HCT116 (cell line): Measurements from ENCODE around the gene EBP. TPM values are rescaled to one million over a fixed set of nuclear protein-coding genes. Genes with fewer than 3 reads are reported as not detected.

Source experiments
- ATAC-seq: fragments of 200-7000 bp; cut with Tn5 transposase; 2 replicates; pipeline ENCODE4 v1.9.1; 2020; ENCODE audit warnings: mild to moderate bottlenecking, moderate library complexity
- BruUV-seq: library from RNA; stranded (reverse); fragments of 400-500 nt; replicated peaks from 2 replicates; lab custom pipeline; 2021; lab: Mats Ljungman, UMichigan
- CTCF ChIA-PET: fragments of 300-600 bp; sonication (Branson Sonifier 250); formaldehyde crosslinking; loops from one replicate; lab custom pipeline; 2021; ENCODE audit warnings: antibody characterized with exemption; lab: Charles Lee
- POLR2A ChIA-PET: fragments of 300-600, 350-600 bp; sonication (Branson Sonifier 250); formaldehyde crosslinking; loops from one replicate; lab custom pipeline; 2021; ENCODE audit warnings: antibody characterized with exemption; lab: Charles Lee
- RAD21 ChIA-PET, 2 experiments: fragments of 300-600 bp; sonication (Branson Sonifier 250); formaldehyde crosslinking; loops; one replicate each; lab custom pipeline; 2023; ENCODE audit warnings: low total read pairs in 2 of 2; ENCODE audit not compliant: uncharacterized antibody in 2 of 2, unreplicated experiment in 2 of 2, low non-redundant PET in 1 of 2; lab: Charles Lee
- DNase-seq: peaks from one replicate; pipeline ENCODE4 v3.0.0-alpha.2; 2010; ENCODE audit warnings: low read depth, low spot score
- H2AFZ ChIP-seq: fragments of 200-600 bp; shearing (Covaris generic), sonication (generic); 2 replicates; pipeline ENCODE4 v1.6.1; 2017; ENCODE audit warnings: low read depth, mixed run types, mixed read lengths, antibody characterized with exemption, low read length; ENCODE audit not compliant: poor library complexity, severe bottlenecking
- H3K27ac ChIP-seq: 2 replicates; pipeline ENCODE4 v1.5.1; 2012; ENCODE audit warnings: low read depth, low read length
- H3K27me3 ChIP-seq: fragments of 200-600 bp; sonication (generic); 2 replicates; pipeline ENCODE4 v1.6.1; 2016; ENCODE audit warnings: mixed run types, low read length, mixed read lengths; ENCODE audit not compliant: insufficient read depth
- H3K36me3 ChIP-seq, 2 experiments: fragments of 200-500 bp in 1 of 2; fragments of 200-600 bp in 1 of 2; sonication (Bioruptor generic) in 1 of 2; sonication (generic) in 1 of 2; 2 replicates each; pipeline versions ENCODE4 v1.5.1 to v1.6.1; 2014 to 2016; ENCODE audit warnings: low read length in 2 of 2, inconsistent platforms in 1 of 2, mixed read lengths in 1 of 2, mixed run types in 1 of 2; ENCODE audit not compliant: insufficient read depth in 2 of 2, control insufficient read depth in 1 of 2
- H3K4me1 ChIP-seq, 2 experiments: fragments of 200-600 bp in 1 of 2; sonication (generic) in 1 of 2; 2 replicates each; pipeline versions ENCODE4 v1.5.1 to v1.6.1; 2012 to 2017; ENCODE audit warnings: low read length in 2 of 2, inconsistent platforms in 1 of 2, mild to moderate bottlenecking in 1 of 2, mixed read lengths in 1 of 2, mixed run types in 1 of 2, moderate library complexity in 1 of 2; ENCODE audit not compliant: insufficient read depth in 2 of 2, control insufficient read depth in 1 of 2
- H3K4me2 ChIP-seq: fragments of 200-600 bp; sonication (generic); 2 replicates; pipeline ENCODE4 v1.6.1; 2017; ENCODE audit warnings: mixed run types, low read length, mixed read lengths
- H3K4me3 ChIP-seq, 2 experiments: fragments of 200-600 bp in 1 of 2; sonication (generic) in 1 of 2; replicated peaks in 1 of 2; 2 replicates each; pipeline ENCODE4 v1.5.1; 2011 to 2016; ENCODE audit warnings: low read length in 2 of 2, control low read depth in 1 of 2, low read depth in 1 of 2, mild to moderate bottlenecking in 1 of 2, mixed read lengths in 1 of 2, mixed run types in 1 of 2
- H3K79me2 ChIP-seq: fragments of 200-600 bp; sonication (generic); 2 replicates; pipeline ENCODE4 v1.6.1; 2017; ENCODE audit warnings: mild to moderate bottlenecking, mixed run types, low read length, moderate library complexity, mixed read lengths; ENCODE audit not compliant: insufficient read depth
- H3K9ac ChIP-seq: fragments of 200-600 bp; sonication (generic); 2 replicates; pipeline ENCODE4 v1.6.1; 2016; ENCODE audit warnings: low read length, mixed read lengths
- H3K9me2 ChIP-seq: fragments of 200-600 bp; sonication (generic), shearing (Covaris generic); 2 replicates; pipeline ENCODE4 v1.6.1; 2017; ENCODE audit warnings: mixed run types, mild to moderate bottlenecking, moderate library complexity; ENCODE audit not compliant: insufficient read depth
- H3K9me3 ChIP-seq, 2 experiments: fragments of 200-500 bp in 1 of 2; fragments of 200-600 bp in 1 of 2; sonication (Bioruptor generic) in 1 of 2; sonication (generic) in 1 of 2; 2 replicates each; pipeline ENCODE4 v1.6.1; 2014 to 2017; ENCODE audit warnings: low read length in 2 of 2, mixed read lengths in 2 of 2, inconsistent platforms in 1 of 2, low read depth in 1 of 2, mild to moderate bottlenecking in 1 of 2, mixed run types in 1 of 2, moderate library complexity in 1 of 2; ENCODE audit not compliant: control insufficient read depth in 1 of 2, insufficient read depth in 1 of 2
- H4K20me1 ChIP-seq: fragments of 200-600 bp; sonication (generic), shearing (Covaris generic); 2 replicates; pipeline ENCODE4 v1.6.1; 2017; ENCODE audit warnings: mixed run types, mild to moderate bottlenecking, moderate library complexity; ENCODE audit not compliant: insufficient read depth
- CBX3 ChIP-seq: IDR thresholded peaks from 2 replicates; pipeline ENCODE4 v1.6.1; 2012; ENCODE audit warnings: low read depth
- CTCF ChIP-seq, 3 experiments: fragments of 200-600 bp in 1 of 3; sonication (generic) in 1 of 3; IDR thresholded peaks in 2 of 3; conservative IDR thresholded peaks in 1 of 3; 2 replicates each; pipeline ENCODE4 v1.5.1; 2012 to 2017; ENCODE audit warnings: low read depth in 2 of 3, low read length in 2 of 3, antibody characterized with exemption in 1 of 3, borderline replicate concordance in 1 of 3, control low read depth in 1 of 3, mild to moderate bottlenecking in 1 of 3, mixed read lengths in 1 of 3, mixed run types in 1 of 3, moderate library complexity in 1 of 3; ENCODE audit not compliant: insufficient read depth in 1 of 3
- EGR1 ChIP-seq: IDR thresholded peaks from 2 replicates; pipeline ENCODE4 v1.6.1; 2012; ENCODE audit warnings: low read depth
- ELF1 ChIP-seq: IDR thresholded peaks from 2 replicates; pipeline ENCODE4 v1.6.1; 2012; ENCODE audit warnings: low read depth, borderline replicate concordance
- EZH2 ChIP-seq: fragments of 200-600 bp; sonication (generic); IDR thresholded peaks from 2 replicates; pipeline ENCODE4 v1.6.1; 2017; ENCODE audit warnings: antibody characterized with exemption, mixed run types
- EZH2phosphoT487 ChIP-seq: fragments of 200-600 bp; IDR thresholded peaks from 2 replicates; pipeline ENCODE4 v1.6.1; 2018; ENCODE audit warnings: antibody characterized with exemption, borderline replicate concordance
- JUND ChIP-seq: IDR thresholded peaks from 2 replicates; pipeline ENCODE4 v1.6.1; 2012
- MAX ChIP-seq: IDR thresholded peaks from 2 replicates; pipeline ENCODE4 v1.6.1; 2012
- POLR2A ChIP-seq: IDR thresholded peaks from 2 replicates; pipeline ENCODE4 v1.7.0; 2011; ENCODE audit warnings: borderline replicate concordance; ENCODE audit not compliant: insufficient read depth, insufficient read length; ENCODE audit errors: extremely low read depth
- POLR2AphosphoS5 ChIP-seq: IDR thresholded peaks from 2 replicates; pipeline ENCODE4 v1.6.1; 2011; ENCODE audit warnings: mild to moderate bottlenecking, low read depth, low read length, moderate library complexity
- REST ChIP-seq: IDR thresholded peaks from 2 replicates; pipeline ENCODE4 v1.6.1; 2012; ENCODE audit warnings: low read depth
- SIN3A ChIP-seq: IDR thresholded peaks from 2 replicates; pipeline ENCODE4 v1.6.1; 2012; ENCODE audit warnings: low read depth
- SP1 ChIP-seq: IDR thresholded peaks from 2 replicates; pipeline ENCODE4 v1.6.1; 2012; ENCODE audit warnings: low read depth
- SRF ChIP-seq: IDR thresholded peaks from 2 replicates; pipeline ENCODE4 v1.6.1; 2012; ENCODE audit warnings: low read depth
- TCF7L2 ChIP-seq: IDR thresholded peaks from 2 replicates; pipeline ENCODE4 v1.7.0; 2011; ENCODE audit warnings: borderline replicate concordance, inconsistent platforms; ENCODE audit not compliant: insufficient read depth, insufficient read length; ENCODE audit errors: extremely low read depth
- ZBTB33 ChIP-seq: IDR thresholded peaks from 2 replicates; pipeline ENCODE4 v1.6.1; 2011; ENCODE audit warnings: mild to moderate bottlenecking, low read length, moderate library complexity; ENCODE audit not compliant: insufficient replicate concordance; ENCODE audit errors: extremely low read depth
- intact Hi-C: fragments of 100-400 bp; cut with micrococcal nuclease; formaldehyde crosslinking; loops from 2 replicates; pipeline ENCODE4 v1.10.0; 2022
- total RNA-seq: library from RNA; stranded (reverse); gene quantifications from one replicate; pipeline ENCODE4 v1.2.1, GENCODE V29; 2021; ENCODE audit not compliant: unreplicated experiment

The EBP gene
- total RNA-seq, 1 experiment from 2014 or later: 93.8 TPM

- TF ChIP-seq CBX3 (no peak), EZH2phosphoT487 (no peak)
Observed at GRCh38 chrX:48512371-48512935, 9.2 kb upstream of the EBP start (continued).

- ChIA-PET POLR2A (no interaction called here), RAD21 (no interaction called here), CTCF (no interaction called here)
- H3K4me2 ChIP-seq: no peak overlapping the region
- H2AFZ ChIP-seq: no peak overlapping the region
- peaks cover 6 to 8% of the 10 kb centered on the region in 2 experiments; a peak in 2 of 4 replicates for H3K4me1 ChIP-seq
- no peak overlapping the region for H3K27ac ChIP-seq
- H3K9ac ChIP-seq: no peak overlapping the region
- no peak for TF ChIP-seq MAX
- no peak for TF ChIP-seq TCF7L2
- TF ChIP-seq POLR2A: no peak
- no peak for TF ChIP-seq CBX3
- TF ChIP-seq SRF: no peak
- no peak for TF ChIP-seq EGR1
- no peak for TF ChIP-seq SP1
- no peak for TF ChIP-seq CTCF (IDR thresholded peaks at IDR 0.05 in 2 of 3, conservative IDR thresholded peaks at IDR 0.05 in 1 of 3; ENCODE audit: borderline replicate concordance in 1 of 3, insufficient read depth in 1 of 3, low read depth in 2 of 3, low read length in 2 of 3)
- no peak for TF ChIP-seq EZH2
- no peak for TF ChIP-seq JUND
- TF ChIP-seq ELF1: no peak
- TF ChIP-seq SIN3A: no peak
- TF ChIP-seq ZBTB33: no peak
- no peak for TF ChIP-seq POLR2AphosphoS5
- no peak for TF ChIP-seq EZH2phosphoT487
- TF ChIP-seq REST: no peak
- no peaks in the 10 kb centered on the region for H3K27me3 ChIP-seq
- no peaks in the 10 kb centered on the region for H3K36me3 ChIP-seq
- H3K9me2 ChIP-seq: no peaks in the 10 kb centered on the region
- intact Hi-C loops: no loop called here
- no peaks in the 10 kb centered on the region for H3K9me3 ChIP-seq
- H3K4me3 ChIP-seq: no peak overlapping the region
- no peak for ATAC-seq
- H4K20me1 ChIP-seq: no peaks in the 10 kb centered on the region
- DNase-seq: no peak
- BruUV-seq: no TSS peak
- no peaks in the 10 kb centered on the region for H3K79me2 ChIP-seq
Observed at GRCh38 chrX:48513670-48514069, 7.9 kb upstream of the EBP start.
